NB4 (cell line): ENCODE measurements around the gene TLE3.

Experiments used
- DNase-seq: peaks from one replicate; pipeline ENCODE4 v3.0.0; 2010; ENCODE audit warnings: low read depth
- H3K4me3 ChIP-seq: one replicate; pipeline ENCODE4 v1.5.1; 2011; ENCODE audit warnings: mild to moderate bottlenecking, low read depth, low read length, moderate library complexity
- MYC ChIP-seq: IDR thresholded peaks from 2 replicates; pipeline ENCODE4 v1.6.1; 2011; ENCODE audit warnings: low read depth, low read length
- POLR2A ChIP-seq: IDR thresholded peaks from 2 replicates; pipeline ENCODE4 v1.6.1; 2011; ENCODE audit warnings: mild to moderate bottlenecking; ENCODE audit not compliant: insufficient read length; ENCODE audit errors: extremely low read depth
- TF ChIP-seq, protein P1 (sequence below): IDR thresholded peaks from 2 replicates; pipeline ENCODE4 v1.6.1; 2011; ENCODE audit warnings: low read depth, low read length
- TF ChIP-seq, protein P2 (sequence below): IDR thresholded peaks from one replicate; pipeline ENCODE4 v1.5.1; 2012; ENCODE audit warnings: low read depth, low read length

Gene TLE3

DNA sequence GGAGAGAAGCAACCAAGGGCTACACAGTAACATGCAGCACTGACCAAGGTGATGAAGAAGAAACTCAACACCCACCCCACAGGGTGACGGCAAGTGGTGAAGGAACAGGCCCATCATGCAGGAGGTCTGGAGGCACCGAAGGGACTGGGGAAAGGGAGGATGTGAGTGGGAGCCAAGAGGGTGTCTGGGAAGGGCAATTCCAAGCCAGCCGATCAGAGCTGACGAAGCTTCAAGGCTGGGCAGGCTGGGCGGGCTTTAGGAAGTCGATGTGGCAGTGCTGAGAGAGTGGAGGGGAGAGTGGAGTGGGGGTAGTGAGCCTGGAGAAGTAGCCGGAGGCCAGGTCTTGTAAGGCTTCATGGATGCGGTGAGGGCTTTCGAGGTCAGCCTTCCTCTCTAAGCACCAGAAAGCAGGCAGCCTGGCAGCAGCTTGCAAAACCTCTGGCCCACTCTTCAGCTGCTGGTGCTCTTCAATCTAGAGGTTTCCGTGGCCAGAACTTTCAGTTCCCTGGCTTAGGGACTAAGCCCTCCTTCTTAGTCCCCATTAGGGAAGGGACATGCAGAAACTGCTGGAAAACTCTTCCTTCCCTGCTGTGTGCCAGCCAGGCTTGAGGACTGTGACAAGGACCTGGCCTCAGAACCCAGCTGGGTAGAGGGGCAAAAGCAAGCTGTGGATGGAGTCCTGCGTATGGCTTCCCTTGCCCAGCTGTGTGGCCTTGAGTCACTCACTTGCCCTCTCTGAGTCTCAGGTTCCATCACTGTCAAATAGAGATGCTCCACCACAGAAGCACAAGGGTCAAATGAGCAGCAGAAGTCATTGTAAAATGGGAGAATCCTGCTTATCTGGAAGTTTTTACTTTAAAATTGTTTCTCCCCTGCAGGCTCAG is 72.1 kb downstream of the TLE3 start:
- H3K4me3 ChIP-seq = no peak overlapping the region
- TF ChIP-seq MYC (no peak), POLR2A (no peak)
- TF ChIP-seq, protein P1, sequence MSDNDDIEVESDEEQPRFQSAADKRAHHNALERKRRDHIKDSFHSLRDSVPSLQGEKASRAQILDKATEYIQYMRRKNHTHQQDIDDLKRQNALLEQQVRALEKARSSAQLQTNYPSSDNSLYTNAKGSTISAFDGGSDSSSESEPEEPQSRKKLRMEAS = no peak
- TF ChIP-seq, protein P2, sequence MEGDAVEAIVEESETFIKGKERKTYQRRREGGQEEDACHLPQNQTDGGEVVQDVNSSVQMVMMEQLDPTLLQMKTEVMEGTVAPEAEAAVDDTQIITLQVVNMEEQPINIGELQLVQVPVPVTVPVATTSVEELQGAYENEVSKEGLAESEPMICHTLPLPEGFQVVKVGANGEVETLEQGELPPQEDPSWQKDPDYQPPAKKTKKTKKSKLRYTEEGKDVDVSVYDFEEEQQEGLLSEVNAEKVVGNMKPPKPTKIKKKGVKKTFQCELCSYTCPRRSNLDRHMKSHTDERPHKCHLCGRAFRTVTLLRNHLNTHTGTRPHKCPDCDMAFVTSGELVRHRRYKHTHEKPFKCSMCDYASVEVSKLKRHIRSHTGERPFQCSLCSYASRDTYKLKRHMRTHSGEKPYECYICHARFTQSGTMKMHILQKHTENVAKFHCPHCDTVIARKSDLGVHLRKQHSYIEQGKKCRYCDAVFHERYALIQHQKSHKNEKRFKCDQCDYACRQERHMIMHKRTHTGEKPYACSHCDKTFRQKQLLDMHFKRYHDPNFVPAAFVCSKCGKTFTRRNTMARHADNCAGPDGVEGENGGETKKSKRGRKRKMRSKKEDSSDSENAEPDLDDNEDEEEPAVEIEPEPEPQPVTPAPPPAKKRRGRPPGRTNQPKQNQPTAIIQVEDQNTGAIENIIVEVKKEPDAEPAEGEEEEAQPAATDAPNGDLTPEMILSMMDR = no peak
- no peak for DNase-seq

DNA sequence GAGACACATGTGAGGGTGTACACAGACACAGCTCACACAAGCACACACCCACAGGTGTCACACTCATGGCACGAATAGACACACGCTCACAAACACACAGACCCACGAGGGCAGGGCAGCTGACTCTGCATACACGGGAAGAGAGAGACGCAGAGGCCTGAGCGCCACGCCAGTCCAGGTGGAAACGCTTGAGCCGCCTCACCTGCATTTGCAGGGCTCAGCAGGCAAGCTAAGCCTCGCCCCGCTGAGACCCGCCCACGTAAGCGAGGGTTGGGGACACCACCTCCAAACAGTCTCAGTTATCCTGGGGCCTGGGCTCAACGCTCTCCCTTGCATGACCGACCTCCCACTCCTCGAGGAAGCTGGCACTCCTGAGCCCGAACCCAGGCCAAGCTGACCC is 73.2 kb downstream of the TLE3 start:
- no peak overlapping the region for H3K4me3 ChIP-seq
- no peak for DNase-seq
- TF ChIP-seq, protein P1 = no peak
- TF ChIP-seq POLR2A (no peak), MYC (no peak)
- TF ChIP-seq, protein P2 = no peak

- peak overlapping the region; percentile 16 for H3K4me3 ChIP-seq
- peak; percentile 81 for DNase-seq
- TF ChIP-seq MYC (peak; percentile 14; the same call in 1 of the 2 replicates), POLR2A (no peak)
- TF ChIP-seq, protein P2 = no peak
- TF ChIP-seq, protein P1 = 0 out of 2 replicates have a peak, but pooled peaks have one; percentile 29
Observed at GRCh38 chr15:70023769-70024491, 73.8 kb downstream of the TLE3 start.

- peak overlapping the region; percentile 16 for H3K4me3 ChIP-seq
- TF ChIP-seq MYC (no peak), POLR2A (no peak)
- TF ChIP-seq, protein P1 = peak; percentile 27; the same call in 1 of the 2 replicates
- peak; percentile 93 for DNase-seq
Observed at GRCh38 chr15:70023064-70023768, 74.5 kb downstream of the TLE3 start.

DNA sequence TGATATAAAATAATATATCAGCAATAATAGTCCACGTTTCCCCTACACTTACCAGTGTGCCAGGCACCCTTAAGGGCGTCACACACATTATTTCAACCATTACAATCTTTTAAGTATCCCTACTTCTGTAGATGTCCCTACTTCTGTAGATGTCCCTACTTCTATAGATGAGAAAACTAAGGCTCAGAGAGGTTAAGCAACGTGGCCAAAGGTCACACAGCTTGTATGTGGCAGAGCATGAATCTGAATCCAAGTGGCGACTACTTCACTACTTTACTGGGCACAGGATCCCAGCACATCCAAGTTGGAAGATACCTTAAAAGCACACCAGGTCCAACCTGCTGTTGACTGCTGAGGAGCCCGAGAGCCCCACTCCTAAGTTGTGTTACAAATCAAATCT is 77.5 kb downstream of the TLE3 start:
- TF ChIP-seq, protein P1 = no peak
- no peak for TF ChIP-seq MYC
- TF ChIP-seq, protein P2 = no peak
- no peak for TF ChIP-seq POLR2A
- no peak for DNase-seq
- H3K4me3 ChIP-seq = no peak overlapping the region
